K562 (cell line): Measurements from ENCODE around the gene RPE. TPM values are rescaled to one million over a fixed set of nuclear protein-coding genes. Genes with fewer than 3 reads are reported as not detected.

ENCODE experiments used
- ATAC-seq: fragments of 200-7000 bp; cut with Tn5 transposase; 3 replicates; pipeline ENCODE4 v1.9.1; 2020; ENCODE audit warnings: moderate library complexity
- Bru-seq: library from RNA; stranded (reverse); fragments of 400-500 nt; gene quantifications from one replicate; lab custom pipeline; 2021; lab: Mats Ljungman, UMichigan
- BruChase-seq, 2 experiments: library from RNA; stranded (reverse); fragments of 400-500 nt; gene quantifications; one replicate each; lab custom pipeline; 2021; lab: Mats Ljungman, UMichigan
- BruUV-seq: library from RNA; stranded (reverse); fragments of 400-500 nt; replicated peaks from 2 replicates; lab custom pipeline; 2021; lab: Mats Ljungman, UMichigan
- CTCF ChIA-PET: fragments of 300-600 bp; formaldehyde crosslinking; extraction: SDS; loops from one replicate; lab custom pipeline; 2021; ENCODE audit warnings: low intra/inter-chr PET ratio; lab: Yijun Ruan, JAX
- POLR2A ChIA-PET: fragments of 300-600, 350-650 bp; sonication (Branson Sonifier 250); formaldehyde crosslinking; extraction: SDS; loops from one replicate; lab custom pipeline; 2021; ENCODE audit warnings: antibody characterized with exemption, inconsistent platforms; lab: Yijun Ruan, JAX
- DNase-seq, 4 experiments: peaks; one replicate each; pipeline versions ENCODE4 v3.0.0 to v3.0.0-alpha.2; 2011 to 2018; ENCODE audit warnings: low spot score in 3 of 4, mixed read lengths in 3 of 4; ENCODE audit errors: extremely low read depth in 1 of 4
- FAIRE-seq: peaks from 2 replicates; lab custom pipeline; 2011; peaks lifted over from hg19 to GRCh38; lab: Jason Lieb, UNC
- H2AFZ ChIP-seq: 2 replicates; pipeline ENCODE4 v1.6.0; 2011; ENCODE audit warnings: low read depth, low read length, control low read depth, inconsistent platforms
- H3K27ac ChIP-seq: fragments of 200-600 bp; 3 replicates; pipeline ENCODE4 v1.8.0; 2011; ENCODE audit warnings: low read depth, mild to moderate bottlenecking, control low read depth, inconsistent platforms, low read length, moderate library complexity, mixed read lengths; ENCODE audit errors: extremely low read depth
- H3K27me3 ChIP-seq, 2 experiments: fragments of 300-600 bp in 1 of 2; 2 replicates in 1 of 2; 3 replicates in 1 of 2; pipeline versions ENCODE4 v1.6.0 to v1.8.0; 2011; ENCODE audit warnings: inconsistent platforms in 2 of 2, low read length in 2 of 2, mild to moderate bottlenecking in 1 of 2, mixed read lengths in 1 of 2, moderate library complexity in 1 of 2; ENCODE audit not compliant: control insufficient read depth in 2 of 2, insufficient read depth in 2 of 2
- H3K36me3 ChIP-seq: fragments of 300-600 bp; 3 replicates; pipeline ENCODE4 v1.8.0; 2011; ENCODE audit warnings: mild to moderate bottlenecking, low read length, inconsistent platforms; ENCODE audit not compliant: control insufficient read depth, insufficient read depth
- H3K4me1 ChIP-seq, 2 experiments: fragments of 200-600 bp in 1 of 2; replicated peaks in 1 of 2; 2 replicates in 1 of 2; 3 replicates in 1 of 2; pipeline versions ENCODE4 v1.5.1 to v1.8.0; 2011; ENCODE audit warnings: inconsistent platforms in 2 of 2, low read length in 2 of 2, mild to moderate bottlenecking in 1 of 2, mixed read lengths in 1 of 2, moderate library complexity in 1 of 2; ENCODE audit not compliant: control insufficient read depth in 2 of 2, insufficient read depth in 2 of 2
- H3K4me2 ChIP-seq: 2 replicates; pipeline ENCODE4 v1.6.1; 2011; ENCODE audit warnings: low read length, control low read depth, inconsistent platforms, mixed read lengths; ENCODE audit not compliant: insufficient read depth
- H3K4me3 ChIP-seq: fragments of 200-600 bp; sonication (generic), shearing (Covaris generic); 2 replicates; pipeline ENCODE4 v1.5.1; 2016; ENCODE audit warnings: control low read depth, inconsistent platforms
- H3K79me2 ChIP-seq: fragments of 200-600 bp; 3 replicates; pipeline ENCODE4 v1.8.0; 2011; ENCODE audit warnings: low read length, inconsistent platforms; ENCODE audit not compliant: control insufficient read depth, insufficient read depth
- H3K9ac ChIP-seq, 2 experiments: 2 replicates each; pipeline versions ENCODE4 v1.6.0 to v1.6.1; 2011; ENCODE audit warnings: low read depth in 2 of 2, low read length in 2 of 2, control low read depth in 1 of 2, inconsistent platforms in 1 of 2, mild to moderate bottlenecking in 1 of 2, mixed read lengths in 1 of 2; ENCODE audit not compliant: insufficient read depth in 1 of 2
- H3K9me1 ChIP-seq: one replicate; pipeline ENCODE4 v1.6.0; 2011; ENCODE audit warnings: inconsistent platforms, mild to moderate bottlenecking, low read length, moderate library complexity; ENCODE audit not compliant: control insufficient read depth, insufficient read depth
- H3K9me3 ChIP-seq: replicated peaks from 2 replicates; pipeline ENCODE4 v1.5.1; 2011; ENCODE audit warnings: low read depth, low read length, inconsistent platforms; ENCODE audit not compliant: control insufficient read depth, insufficient read depth
- H4K20me1 ChIP-seq: replicated peaks from 2 replicates; pipeline ENCODE4 v1.6.1; 2011; ENCODE audit warnings: low read length, inconsistent platforms, mixed read lengths; ENCODE audit not compliant: control insufficient read depth, insufficient read depth
- BRF1 ChIP-seq: IDR thresholded peaks from 3 replicates; pipeline ENCODE4 v1.6.1; 2011; ENCODE audit warnings: borderline replicate concordance, mild to moderate bottlenecking; ENCODE audit not compliant: insufficient read length; ENCODE audit errors: extremely low read depth
- CREB1 ChIP-seq, 2 experiments: sonication (generic) in 1 of 2; formaldehyde crosslinking in 1 of 2; IDR thresholded peaks; 2 replicates each; pipeline versions ENCODE4 v1.6.1 to v1.8.0; 2012 to 2022; ENCODE audit warnings: inconsistent platforms in 1 of 2, mild to moderate bottlenecking in 1 of 2, missing genetic modification reagents in 1 of 2, moderate library complexity in 1 of 2
- E2F1 ChIP-seq: sonication (generic); formaldehyde crosslinking; IDR thresholded peaks from 2 replicates; pipeline ENCODE4 v1.8.1; 2023; ENCODE audit warnings: mild to moderate bottlenecking, missing genetic modification reagents, moderate library complexity
- GATAD2A ChIP-seq: fragments of 450-650 bp; IDR thresholded peaks from 2 replicates; pipeline ENCODE4 v1.6.1; 2017
- RFX7 ChIP-seq: fragments of 250-450 bp; sonication (Bioruptor Pico); IDR thresholded peaks from 2 replicates; pipeline ENCODE4 v1.5.1; 2021; ENCODE audit warnings: mild to moderate bottlenecking
- RREB1 ChIP-seq: fragments of 250-450 bp; sonication (Bioruptor Pico); IDR thresholded peaks from 2 replicates; pipeline ENCODE4 v1.4.0; 2020
- WGBS: fragments of 100-300 bp; shearing (Covaris generic); methylation state at CpG from one replicate; pipeline ENCODE4 v1.1.6; 2016; ENCODE audit warnings: low coverage, mixed read lengths; ENCODE audit not compliant: insufficient coverage; ENCODE audit errors: missing lambda C conversion rate; 5-methylcytosine and 5-hydroxymethylcytosine counted together
- in situ Hi-C: fragments of 300-500 bp; cut with MboI; formaldehyde crosslinking; loops from 4 replicates; pipeline ENCODE4 v1.15.0; 2018; ENCODE audit warnings: inconsistent platforms, mixed read lengths
- intact Hi-C: fragments of 100-400 bp; cut with micrococcal nuclease; formaldehyde crosslinking; loops from 2 replicates; pipeline ENCODE4 v1.14.2; 2022
- long read RNA-seq, 3 experiments: library from polyadenylated mRNA in 2 of 3; library from RNA in 1 of 3; unstranded in 2 of 3; stranded (forward) in 1 of 3; transcript quantifications; one replicate each; pipeline ENCODE4 v2.0.0, GENCODE V29; 2019 to 2022
- polyA minus RNA-seq, 3 experiments: library from RNA; depleted of rRNA, polyadenylated mRNA; stranded (reverse); fragments of >200 nt; gene quantifications; 2 replicates each; pipeline ENCODE4 v1.2.3, GENCODE V29; 2011
- polyA plus RNA-seq, 8 experiments: library from polyadenylated mRNA; depleted of rRNA in 4 of 8; stranded (reverse) in 5 of 8; unstranded in 3 of 8; fragments of >200 nt; fragmentation: Nextera tagmentation in 2 of 8; fragmentation: Illumina TruSeq in 1 of 8; extraction: Ambion mirVana in 2 of 8; extraction: Trizol in 1 of 8; gene quantifications; 2 replicates each; pipeline versions ENCODE4 v1.2.1 to v1.2.3, GENCODE V29; 2011 to 2014; ENCODE audit warnings: inconsistent platforms in 1 of 8, missing spikeins in 1 of 8
- total RNA-seq, 7 experiments: library from RNA; depleted of rRNA in 6 of 7; stranded (reverse); fragments of >200 nt in 6 of 7; fragmentation: Illumina TruSeq in 2 of 7; extraction: Trizol in 2 of 7; gene quantifications; 2 replicates each; pipeline versions ENCODE4 v1.2.1 to v1.2.3, GENCODE V29; 2011 to 2021; ENCODE audit warnings: low replicate concordance in 1 of 7

The RPE gene
- 49.4 and 63.9 TPM in 2 replicates for total RNA-seq (2011; cell fraction: chromatin; rRNA removed; ENCODE audit: low replicate concordance)
- 15.3 and 21.6 TPM in 2 replicates for total RNA-seq (2011; cell fraction: nucleolus; rRNA removed)
- total RNA-seq (2011; cell fraction: nucleoplasm; rRNA removed): 31.8 and 49.1 TPM in 2 replicates
- 33.5 and 37.1 TPM in 2 replicates for total RNA-seq (2014; rRNA removed)
- total RNA-seq (2014; rRNA removed; fragmentation: Illumina TruSeq; extraction: Trizol): 53.4 and 54.3 TPM in 2 replicates
- total RNA-seq (2015; rRNA removed; fragmentation: Illumina TruSeq; extraction: Trizol): 44.0 and 53.8 TPM in 2 replicates
- total RNA-seq (2021): 47.7 and 49.5 TPM in 2 replicates
- polyA plus RNA-seq (2011; rRNA removed): 46.0 and 65.3 TPM in 2 replicates
- 72.2 and 78.1 TPM in 2 replicates for polyA plus RNA-seq (2011; cell fraction: cytosol; rRNA removed)
- polyA plus RNA-seq (2011; cell fraction: nucleus; rRNA removed): 56.4 and 68.4 TPM in 2 replicates
- 22.6 and 33.3 TPM in 2 replicates for polyA plus RNA-seq (2012)
- polyA plus RNA-seq (2014; fragmentation: Illumina TruSeq; extraction: Trizol): 43.5 and 50.4 TPM in 2 replicates
- polyA plus RNA-seq (2014; fragmentation: Nextera tagmentation; extraction: Ambion mirVana): 10 to 100 TPM; 43.8 to 57.1 TPM
- 39.9 and 41.8 TPM in 2 replicates for polyA plus RNA-seq (2014; rRNA removed)
- 86.5 and 102 TPM in 2 replicates for polyA minus RNA-seq (2011; rRNA and poly(A)+ RNA removed)
- polyA minus RNA-seq (2011; cell fraction: cytosol; rRNA and poly(A)+ RNA removed): 37.8 and 46.0 TPM in 2 replicates
- 37.6 and 56.8 TPM in 2 replicates for polyA minus RNA-seq (2011; cell fraction: nucleus; rRNA and poly(A)+ RNA removed)
- Bru-seq, nascent RNA: percentile 95 among the genes with signal in this experiment
- BruChase-seq, experiment 1, labeled RNA remaining after a 2-hour chase: percentile 97 among the genes with signal in this experiment
- percentile 95 among the genes with signal in this experiment for BruChase-seq, experiment 2, labeled RNA remaining after a 6-hour chase
- long read RNA-seq, experiment 1, transcript RPE-207 (6 exons, 858 nt): minor isoform, 5 of 181 reads
- long read RNA-seq, experiment 1, transcript RPE-210 (5 exons, 796 nt): minor isoform, 9 of 181 reads
- long read RNA-seq, experiment 1, transcript RPE-202 (6 exons, 2,569 nt): major isoform, 109 of 181 reads
- long read RNA-seq, experiment 1, transcript RPE-205 (7 exons, 925 nt): minor isoform, 9 of 181 reads
- long read RNA-seq, experiment 1, partial matches to known transcripts: 8 of 181 reads
- long read RNA-seq, experiment 1, other reads (novel, unspliced or antisense): 36 of 181 reads
- long read RNA-seq, experiment 2, transcript RPE-202 (6 exons, 2,569 nt): major isoform, 5 of 34 reads
- long read RNA-seq, experiment 2, partial matches to known transcripts: 2 of 34 reads
- long read RNA-seq, experiment 2, other reads (novel, unspliced or antisense): 25 of 34 reads
- long read RNA-seq, experiment 3, transcript RPE-202 (6 exons, 2,569 nt): major isoform, 37 of 47 reads
- long read RNA-seq, experiment 3, partial matches to known transcripts: 0 of 47 reads
- long read RNA-seq, experiment 3, other reads (novel, unspliced or antisense): 7 of 47 reads

DNA sequence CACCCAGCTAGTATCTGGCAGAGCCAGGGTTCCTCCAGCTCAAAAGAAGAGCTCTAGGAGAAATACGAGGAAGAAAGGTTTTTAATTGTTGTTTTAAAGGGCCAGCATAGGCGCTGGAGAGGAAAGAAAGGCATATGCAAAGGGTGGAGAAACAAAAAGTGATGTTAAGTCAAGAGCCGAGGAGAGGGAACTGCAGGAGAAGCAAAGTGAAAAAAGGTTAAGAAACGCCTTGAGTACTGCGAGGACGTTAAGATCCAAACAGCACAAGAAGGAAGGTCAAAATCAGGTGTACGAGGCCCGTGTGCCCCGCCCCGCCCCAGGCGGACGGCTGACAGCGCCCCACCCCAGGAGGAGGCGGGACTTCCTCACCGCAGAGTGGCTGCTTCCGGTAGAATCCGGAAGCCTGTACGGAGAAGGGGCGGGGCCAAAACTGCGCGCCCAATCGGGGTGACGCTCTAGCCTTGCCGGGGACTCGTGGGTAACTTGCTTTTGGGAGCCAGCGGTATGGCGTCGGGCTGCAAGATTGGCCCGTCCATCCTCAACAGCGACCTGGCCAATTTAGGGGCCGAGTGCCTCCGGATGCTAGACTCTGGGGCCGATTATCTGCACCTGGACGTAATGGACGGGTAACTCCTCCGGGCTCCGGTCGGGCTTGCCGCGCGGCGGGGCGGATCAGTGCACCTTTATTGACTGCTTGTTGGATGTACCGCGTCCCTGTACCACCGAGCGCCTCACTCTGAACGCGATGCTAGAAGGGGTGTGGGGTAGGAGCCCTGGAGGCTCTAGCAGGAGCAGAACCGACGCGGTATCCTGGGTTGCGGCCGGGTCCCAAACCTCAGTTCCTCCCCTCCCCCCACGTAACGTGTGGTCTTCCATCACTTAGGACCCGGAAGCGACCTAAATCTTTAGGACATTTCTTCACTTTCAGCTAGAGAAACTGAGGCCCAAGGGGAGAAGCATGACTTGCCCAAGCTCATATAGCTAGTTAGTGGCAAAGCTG, at the start of gene RPE:
Gene RPE, plus strand, starts transcription at position 481 of the 1,000 bp plus-strand sequence. Its CDS starts 24 bp downstream, at position 505.
- Histone ChIP-seq H3K9me1 (no peaks in the 10 kb centered on the region), H3K4me2 (peak within 1 kb of the TSS; percentile 95), H3K4me3 (peak within 1 kb of the TSS; percentile 74), H4K20me1 (no peaks in the 10 kb centered on the region), H3K27ac (peak within 1 kb of the TSS; percentile 82), H2AFZ (peak within 1 kb of the TSS; percentile 87), H3K9ac (peak within 1 kb of the TSS; percentile 87 to 97), H3K36me3 (peaks cover 35% of the 10 kb centered on the region), H3K27me3 (no peaks in the 10 kb centered on the region), H3K79me2 (peaks cover 51% of the 10 kb centered on the region), H3K9me3 (no peaks in the 10 kb centered on the region), H3K4me1 (peaks cover 6 to 18% of the 10 kb centered on the region in 2 experiments; a peak in 4 of 5 replicates)
- intact Hi-C loops: no loop called here
- WGBS: 2% methylated on average over 26 of the region's 58 CpGs
- ChIA-PET POLR2A (interaction anchor here (0.7 to 0.9 kb wide), 2 partner anchors 10 to 44 kb away, joined by 3 read pairs; no protein-coding TSS in a partner anchor), CTCF (no interaction called here)
- TSS peak; percentile 53 for BruUV-seq
- peak; percentile 85 to 94 (median 87) for DNase-seq
- FAIRE-seq: peak; percentile 94
- peak; percentile 99 for ATAC-seq
- in situ Hi-C loops: loop anchor here (25.0 kb wide), 1 partner anchor 460 kb away; no protein-coding TSS in a partner anchor
- TF ChIP-seq BRF1 (no peak), GATAD2A (no peak), RFX7 (CRISPR knock-in tag) (no peak), CREB1 (IDR thresholded peaks at IDR 0.05) (peak; percentile 42; the same call in 1 of the 2 replicates), CREB1 (CRISPR knock-in tag; IDR thresholded peaks at IDR 0.05) (no peak), RREB1 (CRISPR knock-in tag) (no peak), E2F1 (CRISPR knock-in tag) (no peak)
